ELR (cell line): ENCODE data around the gene ATP2B2.

Experiments
- DNase-seq: peaks from one replicate; pipeline ENCODE4 v3.0.0-alpha.2; 2015; ENCODE audit warnings: low read depth

ATP2B2 gene

DNA sequence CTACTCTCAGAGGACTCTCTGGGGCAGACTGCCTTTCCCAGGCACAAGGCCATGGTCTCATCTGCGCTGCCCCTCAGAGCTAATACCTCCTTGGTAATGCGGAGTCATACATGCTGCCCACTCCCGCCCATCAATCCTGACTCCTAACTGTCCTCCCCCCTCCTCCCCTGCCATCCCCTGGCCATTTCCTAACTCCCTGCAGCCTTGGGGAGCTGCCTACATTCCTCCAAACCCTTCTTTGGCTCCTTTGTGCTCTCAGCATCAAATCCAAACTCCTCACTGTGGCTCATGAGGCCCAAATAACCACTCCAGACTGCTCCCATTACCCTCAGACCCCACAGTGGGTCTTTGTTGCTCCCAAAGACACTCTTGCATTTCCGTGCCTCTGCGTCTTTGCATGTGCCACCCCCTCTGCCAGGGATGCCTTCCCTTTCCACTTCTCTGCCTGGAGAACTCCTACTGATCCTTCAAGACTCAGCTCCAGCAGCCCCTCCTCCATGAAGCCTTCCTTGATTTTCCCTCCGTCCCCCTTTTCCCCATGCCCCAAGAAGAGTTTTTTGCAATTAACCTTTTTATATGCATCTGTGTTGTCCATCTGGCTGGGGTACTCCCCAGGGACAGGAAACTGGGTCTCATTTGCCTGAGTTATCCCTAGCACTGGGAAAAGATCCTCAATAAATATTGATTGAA lies 5.5 kb upstream of the ATP2B2 start:
- no peak for DNase-seq

DNA sequence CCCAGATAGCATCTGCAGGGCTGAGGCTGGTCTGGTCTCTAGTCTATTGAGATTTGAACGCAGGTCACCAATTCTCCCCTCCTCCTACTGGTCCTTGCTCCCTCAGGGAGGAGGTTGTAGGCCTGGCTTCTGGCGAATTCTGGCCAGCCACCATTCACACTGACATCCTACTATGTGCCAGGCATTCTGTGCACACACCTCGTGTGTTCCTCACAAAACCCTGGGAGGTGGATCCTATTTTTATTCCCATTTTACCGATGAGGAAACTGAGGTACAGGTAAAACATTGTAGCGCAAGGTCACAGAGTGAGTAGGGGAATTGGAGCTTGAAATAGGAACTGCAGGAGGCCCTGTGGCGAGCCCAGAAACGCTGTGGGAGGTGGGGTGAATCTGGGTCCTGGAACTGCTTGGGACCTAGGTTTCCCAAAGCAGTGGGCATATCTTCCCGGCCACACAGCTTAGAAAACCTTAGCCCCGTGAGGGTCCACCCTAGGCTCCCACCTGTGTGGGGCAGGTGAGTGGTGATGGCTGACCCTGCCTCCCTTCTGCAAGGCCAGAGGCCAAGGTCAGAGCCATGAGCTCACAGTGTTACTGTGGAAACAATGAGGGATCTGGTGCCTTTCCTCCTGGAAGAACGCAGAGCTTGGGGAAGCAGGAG lies 4.8 kb upstream of the ATP2B2 start:
- DNase-seq: no peak

- no peak for DNase-seq
Observed at GRCh38 chr3:10509325-10509724, 3.9 kb upstream of the ATP2B2 start.

- DNase-seq: no peak
Observed at GRCh38 chr3:10508619-10509260, 3.4 kb upstream of the ATP2B2 start.

GRCh38 chr3:10508235-10508618 lies 2.8 kb upstream of the ATP2B2 start:
- DNase-seq: no peak

- DNase-seq: no peak
Observed at GRCh38 chr3:10507331-10507730, 1.9 kb upstream of the ATP2B2 start.

DNA sequence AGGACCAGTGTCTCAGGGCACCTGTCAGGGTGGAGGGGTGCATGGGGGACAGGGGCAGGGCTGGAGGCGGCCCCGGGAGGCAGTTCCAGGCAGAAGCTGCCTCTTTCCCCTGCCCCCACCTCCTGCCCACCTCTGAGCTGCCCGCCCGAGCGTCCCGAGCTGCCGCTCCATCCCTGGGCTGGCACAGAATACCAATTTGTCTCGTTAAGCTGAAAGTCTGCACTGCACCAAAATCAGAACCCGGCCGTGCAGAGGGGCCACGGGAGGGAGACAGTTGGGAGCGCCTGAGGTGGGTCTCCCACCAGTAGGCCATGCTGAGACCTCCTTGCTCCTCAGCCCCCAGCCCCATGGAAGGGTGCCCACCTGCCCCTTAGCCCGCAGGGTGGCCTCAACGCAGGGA lies 1.3 kb upstream of the ATP2B2 start:
- DNase-seq: no peak

DNA sequence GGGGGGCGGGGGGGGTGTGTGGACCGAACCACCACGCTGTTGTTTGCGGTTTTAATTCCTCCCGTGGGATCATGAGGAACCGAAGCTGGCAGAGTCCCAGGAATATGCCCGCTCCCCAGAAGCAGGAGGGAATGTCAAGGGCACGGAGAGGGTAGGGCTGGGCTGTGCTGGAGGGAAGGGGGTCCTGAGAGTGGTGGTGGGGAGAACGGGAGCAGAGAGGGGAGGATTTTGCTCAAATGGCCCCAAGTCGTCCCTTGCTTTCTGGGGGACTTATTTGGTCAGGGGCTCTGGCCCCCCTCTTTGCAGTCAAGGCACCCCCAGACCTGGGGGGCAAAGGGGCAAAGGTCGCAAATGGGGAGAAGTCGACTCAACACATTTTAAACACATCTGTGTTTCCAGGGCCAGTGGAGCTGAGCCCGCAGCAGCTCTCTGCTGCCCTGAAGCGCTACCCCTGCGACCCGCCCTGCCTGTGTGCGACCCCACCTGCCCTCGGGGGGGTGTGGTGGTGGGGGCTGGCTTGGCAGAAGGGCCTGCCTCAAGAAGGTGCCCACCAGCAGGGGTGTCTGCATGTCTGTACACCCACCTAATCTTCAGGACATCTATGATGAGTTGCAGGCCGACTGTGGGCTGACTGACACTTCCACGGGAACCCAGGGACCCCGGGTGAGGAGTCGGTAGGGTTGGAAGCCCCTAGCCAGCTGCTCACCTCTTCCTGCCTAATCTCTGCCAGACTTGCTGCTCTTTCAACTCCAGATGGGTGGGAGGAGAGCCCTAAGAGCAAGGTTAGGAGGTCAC lies 602 bp upstream of the ATP2B2 start:
- no peak for DNase-seq

DNA sequence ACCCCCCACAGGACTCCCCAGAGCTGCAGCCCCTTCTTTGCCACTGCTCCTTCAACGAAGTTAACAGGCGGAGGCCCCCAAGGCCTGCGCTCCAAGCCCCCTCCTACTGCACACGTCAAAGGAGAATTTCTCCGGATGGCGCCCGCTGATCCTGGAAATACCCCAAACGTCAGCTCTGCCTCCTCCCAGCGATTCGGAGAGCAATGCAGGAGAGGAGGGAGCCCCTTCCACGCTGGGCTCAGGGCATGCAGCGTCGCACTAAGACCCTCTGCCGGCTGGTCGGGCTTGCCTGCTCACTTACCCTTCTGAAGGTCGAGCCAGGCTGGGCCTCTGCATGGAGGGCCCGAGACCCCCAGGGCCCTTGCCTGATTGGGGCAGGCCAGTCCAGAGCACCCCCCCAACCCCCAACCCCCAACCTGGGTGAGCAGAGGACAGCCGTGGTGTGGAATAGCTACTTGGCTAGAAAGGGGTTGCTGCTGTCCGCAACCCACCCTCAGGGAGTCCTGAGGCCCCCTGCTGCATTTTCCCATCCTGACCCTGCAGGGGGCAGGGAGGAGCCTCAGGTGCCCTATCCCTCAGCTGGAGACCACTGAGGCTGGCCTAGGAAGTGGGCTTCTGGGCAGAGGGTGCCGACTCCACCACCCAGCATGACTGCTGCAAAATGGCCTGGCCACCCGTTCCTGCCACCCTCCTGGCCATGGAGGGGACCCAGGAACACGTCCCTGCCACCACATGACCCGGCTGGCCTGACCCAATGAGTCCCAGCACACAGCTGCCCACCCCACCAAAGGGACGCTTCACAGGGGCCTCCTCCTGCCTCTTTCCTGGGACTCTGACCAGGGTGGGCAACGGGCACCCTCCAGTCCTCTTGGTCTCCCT lies 976 bp downstream of the ATP2B2 start:
- no peak for DNase-seq

DNA sequence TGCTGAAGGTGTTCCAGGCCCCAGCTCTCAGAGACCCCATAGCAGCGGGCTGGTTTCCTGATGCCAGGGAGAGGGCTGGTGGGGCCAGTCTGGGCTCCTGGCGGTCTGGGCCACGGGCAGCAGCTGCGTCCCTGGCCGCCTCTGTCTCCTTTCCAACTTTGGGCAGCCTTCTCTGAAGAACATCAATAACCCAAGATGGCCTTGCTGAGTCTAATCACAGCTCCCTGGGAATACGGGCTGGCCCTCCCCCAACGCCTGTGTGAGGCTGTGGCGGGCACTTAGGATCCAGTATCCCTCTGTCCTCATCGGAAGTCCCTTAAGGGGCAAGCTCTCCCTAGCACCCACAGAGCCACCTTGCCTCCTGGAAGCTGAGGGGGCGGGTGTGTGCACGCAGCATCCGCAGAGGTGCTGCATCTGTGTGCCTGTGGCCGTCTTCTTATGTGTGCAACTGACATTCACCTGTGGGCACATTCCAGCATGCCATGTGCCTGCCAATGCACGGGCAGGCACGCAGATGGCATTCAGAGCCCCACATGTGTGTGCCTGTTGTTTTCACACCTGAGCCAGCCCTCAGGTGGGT lies 2.1 kb downstream of the ATP2B2 start:
- DNase-seq: no peak

DNA sequence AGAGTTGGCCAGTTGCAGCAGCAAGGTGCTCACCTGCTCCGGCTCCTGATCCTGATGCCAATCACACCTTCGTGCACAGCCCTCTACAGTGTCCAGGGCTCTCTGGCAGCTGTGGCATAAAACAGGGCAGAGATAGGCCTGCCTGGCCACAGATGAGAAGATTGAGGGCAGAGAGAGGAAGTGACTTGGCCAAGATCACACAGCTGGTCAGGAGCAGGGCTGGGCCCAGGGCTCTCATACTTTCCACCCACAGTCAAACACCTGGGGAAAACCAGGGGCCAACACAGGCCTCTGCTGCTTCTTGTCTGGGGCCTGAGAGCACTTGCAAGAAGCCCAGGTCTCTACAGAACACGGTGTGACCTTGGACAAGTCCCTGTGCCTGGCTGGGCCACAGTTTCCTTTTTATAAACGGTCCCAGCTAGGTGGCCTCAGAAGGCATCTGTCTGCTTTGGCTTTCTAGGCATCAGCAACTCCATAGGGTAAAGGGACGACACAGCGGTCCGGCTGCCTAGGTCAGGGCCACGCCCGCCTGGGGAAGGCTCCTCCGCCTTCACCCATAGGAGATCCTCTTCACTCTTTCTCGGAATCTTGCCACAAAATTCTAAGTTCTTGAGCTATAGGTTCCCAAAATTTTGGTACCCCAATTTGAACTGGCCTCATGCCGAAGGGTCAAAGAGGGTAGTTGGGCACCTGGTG lies 3.1 kb downstream of the ATP2B2 start:
- no peak for DNase-seq

- no peak for DNase-seq
Observed at GRCh38 chr3:10501664-10502052, 3.7 kb downstream of the ATP2B2 start.

DNA sequence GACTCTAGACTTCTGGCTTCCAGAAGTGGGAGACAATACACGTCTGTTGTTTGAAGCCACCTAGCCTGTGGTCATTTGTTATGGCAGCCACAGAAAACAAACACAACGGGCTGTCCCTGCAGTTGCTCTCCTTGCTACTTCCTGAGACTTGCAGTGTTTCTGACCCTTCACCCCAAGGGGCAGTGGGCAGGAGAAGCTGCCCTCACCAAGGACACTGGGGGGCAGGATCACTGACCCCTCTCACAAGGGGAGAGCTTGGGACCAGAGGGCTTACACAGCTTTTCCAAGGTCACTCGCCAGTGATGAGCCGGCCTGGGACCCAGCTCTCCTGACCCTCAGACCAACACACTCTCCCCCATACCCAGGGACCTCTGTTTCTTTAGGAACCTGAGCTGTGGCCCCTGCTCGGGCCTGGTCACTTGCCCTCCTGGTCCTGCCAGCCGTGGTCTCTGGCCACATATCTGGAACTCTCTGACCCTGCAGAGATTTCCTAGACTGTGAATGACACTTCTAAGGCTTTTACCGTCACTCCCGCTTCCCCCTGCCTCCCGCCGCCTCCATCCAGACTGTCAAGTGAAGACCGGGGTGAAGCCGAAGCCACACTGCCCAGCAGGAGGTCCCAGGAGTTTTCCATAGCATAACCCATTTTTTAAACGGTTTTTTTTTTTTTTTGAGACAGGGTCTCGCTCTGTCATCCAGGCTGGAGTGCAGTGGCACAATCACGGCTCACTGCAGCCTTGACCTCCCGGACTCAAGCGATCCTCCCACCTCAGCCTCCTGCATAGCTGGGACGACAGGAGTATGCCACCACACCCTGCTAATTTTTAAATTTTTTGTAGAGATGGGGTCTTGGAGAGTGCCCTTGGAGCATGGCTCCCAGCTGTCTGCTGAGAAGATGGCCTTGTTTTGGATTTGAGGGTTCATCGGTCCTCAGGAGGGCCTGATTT lies 4.4 kb downstream of the ATP2B2 start:
- DNase-seq: no peak

- no peak for DNase-seq
Observed at GRCh38 chr3:10498271-10498670, 7.1 kb downstream of the ATP2B2 start.

DNA sequence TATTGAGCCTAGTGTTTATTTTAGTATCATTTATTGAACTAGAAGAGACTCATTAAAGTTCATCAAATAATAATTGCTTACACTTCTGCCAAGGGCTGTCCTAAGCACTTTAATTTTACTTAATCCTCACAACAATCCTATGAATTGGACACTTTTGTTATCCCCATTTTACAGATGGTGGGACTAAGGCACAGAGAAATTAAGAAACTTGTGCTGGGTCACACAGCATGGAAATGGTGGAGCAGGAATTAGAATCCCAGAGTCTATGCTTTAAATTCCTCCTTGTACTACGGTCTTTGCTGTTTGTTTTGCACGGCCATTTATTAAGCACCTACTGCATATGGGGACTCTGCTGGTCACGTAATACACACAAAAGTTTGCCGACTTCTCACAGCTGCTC lies 7.9 kb downstream of the ATP2B2 start:
- DNase-seq: no peak

- DNase-seq: no peak
Observed at GRCh38 chr3:10496121-10496863, 9.1 kb downstream of the ATP2B2 start.

DNA sequence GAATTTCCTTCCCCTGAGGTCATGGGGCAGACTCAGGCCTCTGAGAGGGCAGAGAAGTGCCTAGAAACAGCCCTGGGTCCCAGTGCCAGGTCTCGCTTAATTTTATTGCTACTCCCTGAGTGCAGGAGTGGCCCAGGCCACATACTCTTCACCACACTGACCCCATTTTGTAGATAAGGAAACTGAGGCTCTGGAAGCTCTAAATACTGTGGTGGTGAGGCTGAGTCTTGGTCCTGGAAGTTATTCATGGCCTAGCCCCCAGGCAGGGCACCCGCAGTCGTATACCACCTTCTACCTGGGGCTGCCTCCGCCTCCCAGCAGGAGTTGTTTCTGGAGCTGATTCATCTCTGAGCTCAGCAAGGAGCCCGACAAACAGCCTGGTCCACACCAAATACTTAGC lies 9.8 kb downstream of the ATP2B2 start:
- DNase-seq: no peak

GRCh38 chr3:10495003-10495402 lies 10.4 kb downstream of the ATP2B2 start:
- DNase-seq: peak; percentile 54

GRCh38 chr3:10494180-10494579 lies 11.2 kb downstream of the ATP2B2 start:
- no peak for DNase-seq
